Measurements from ENCODE around the gene SLC35C1.

DNA sequence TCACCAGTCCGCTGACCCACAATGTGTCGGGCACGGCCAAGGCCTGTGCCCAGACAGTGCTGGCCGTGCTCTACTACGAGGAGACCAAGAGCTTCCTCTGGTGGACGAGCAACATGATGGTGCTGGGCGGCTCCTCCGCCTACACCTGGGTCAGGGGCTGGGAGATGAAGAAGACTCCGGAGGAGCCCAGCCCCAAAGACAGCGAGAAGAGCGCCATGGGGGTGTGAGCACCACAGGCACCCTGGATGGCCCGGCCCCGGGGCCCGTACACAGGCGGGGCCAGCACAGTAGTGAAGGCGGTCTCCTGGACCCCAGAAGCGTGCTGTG, 6.1 kb downstream of the SLC35C1 start:
- TF ChIP-seq, protein P1, sequence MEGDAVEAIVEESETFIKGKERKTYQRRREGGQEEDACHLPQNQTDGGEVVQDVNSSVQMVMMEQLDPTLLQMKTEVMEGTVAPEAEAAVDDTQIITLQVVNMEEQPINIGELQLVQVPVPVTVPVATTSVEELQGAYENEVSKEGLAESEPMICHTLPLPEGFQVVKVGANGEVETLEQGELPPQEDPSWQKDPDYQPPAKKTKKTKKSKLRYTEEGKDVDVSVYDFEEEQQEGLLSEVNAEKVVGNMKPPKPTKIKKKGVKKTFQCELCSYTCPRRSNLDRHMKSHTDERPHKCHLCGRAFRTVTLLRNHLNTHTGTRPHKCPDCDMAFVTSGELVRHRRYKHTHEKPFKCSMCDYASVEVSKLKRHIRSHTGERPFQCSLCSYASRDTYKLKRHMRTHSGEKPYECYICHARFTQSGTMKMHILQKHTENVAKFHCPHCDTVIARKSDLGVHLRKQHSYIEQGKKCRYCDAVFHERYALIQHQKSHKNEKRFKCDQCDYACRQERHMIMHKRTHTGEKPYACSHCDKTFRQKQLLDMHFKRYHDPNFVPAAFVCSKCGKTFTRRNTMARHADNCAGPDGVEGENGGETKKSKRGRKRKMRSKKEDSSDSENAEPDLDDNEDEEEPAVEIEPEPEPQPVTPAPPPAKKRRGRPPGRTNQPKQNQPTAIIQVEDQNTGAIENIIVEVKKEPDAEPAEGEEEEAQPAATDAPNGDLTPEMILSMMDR (IDR thresholded peaks at IDR 0.05; ENCODE audit: low read length), result no peak
- no peak for TF ChIP-seq EZH2phosphoT487 (IDR thresholded peaks at IDR 0.05; ENCODE audit: low read length)

Data from MM.1S (cell line).